B cell (primary cell): Measurements from ENCODE around the gene GRPR. TPM values are rescaled to one million over a fixed set of nuclear protein-coding genes. Genes with fewer than 3 reads are reported as not detected.

ENCODE experiments used
- ATAC-seq: fragments of 200-7000 bp; cut with Tn5 transposase; one replicate; pipeline ENCODE4 v1.10.0; 2021; ENCODE audit warnings: low read depth, mild to moderate bottlenecking, moderate number of reproducible peaks, moderate library complexity
- CTCF ChIA-PET: fragments of 350-600 bp; sonication (Branson Sonifier 250); formaldehyde crosslinking; loops from one replicate; lab custom pipeline; 2021; ENCODE audit warnings: antibody characterized with exemption, inconsistent platforms; lab: Charles Lee
- POLR2A ChIA-PET: fragments of 350-600 bp; sonication (Branson Sonifier 250); formaldehyde crosslinking; loops from one replicate; lab custom pipeline; 2021; ENCODE audit warnings: antibody characterized with exemption; lab: Charles Lee
- DNase-seq: peaks from one replicate; pipeline ENCODE4 v3.0.0; 2013
- H2AFZ ChIP-seq: 2 replicates; pipeline ENCODE4 v1.6.1; 2012; ENCODE audit warnings: mild to moderate bottlenecking, low read depth, low read length; ENCODE audit not compliant: insufficient read depth, poor library complexity, severe bottlenecking
- H3K27ac ChIP-seq, 2 donors: 1 replicate in 1 of 2; 2 replicates in 1 of 2; pipeline ENCODE4 v1.5.1; 2012 to 2013; ENCODE audit warnings: low read length in 2 of 2, mild to moderate bottlenecking in 2 of 2, moderate library complexity in 1 of 2
- H3K27me3 ChIP-seq, 4 experiments: fragments of 200-600 bp in 1 of 4; sonication (generic) in 1 of 4; replicated peaks in 1 of 4; 1 replicate in 2 of 4; 2 replicates in 2 of 4; pipeline versions ENCODE4 v1.6.1 to v1.7.0; 2013 to 2016; ENCODE audit warnings: low read length in 3 of 4, mild to moderate bottlenecking in 2 of 4, mixed read lengths in 1 of 4, moderate library complexity in 1 of 4; ENCODE audit not compliant: insufficient read depth in 4 of 4, control insufficient read depth in 3 of 4; ENCODE audit errors: control extremely low read depth in 1 of 4
- H3K36me3 ChIP-seq, 2 experiments: replicated peaks in 1 of 2; 1 replicate in 1 of 2; 2 replicates in 1 of 2; pipeline versions ENCODE4 v1.6.1 to v1.7.1; 2013; ENCODE audit warnings: low read length in 1 of 2; ENCODE audit not compliant: insufficient read depth in 2 of 2, control insufficient read depth in 1 of 2; ENCODE audit errors: control extremely low read depth in 1 of 2, extremely low read depth in 1 of 2
- H3K4me1 ChIP-seq, 2 donors: fragments of 200-600 bp in 1 of 2; sonication (generic) in 1 of 2; 1 replicate in 1 of 2; 2 replicates in 1 of 2; pipeline versions ENCODE4 v1.5.1 to v1.6.1; 2013 to 2017; ENCODE audit warnings: low read length in 2 of 2; ENCODE audit not compliant: control insufficient read depth in 2 of 2, insufficient read depth in 2 of 2
- H3K4me2 ChIP-seq: replicated peaks from 2 replicates; pipeline ENCODE3; 2012; ENCODE audit warnings: mild to moderate bottlenecking, low read depth, low read length; ENCODE audit not compliant: poor library complexity, severe bottlenecking
- H3K4me3 ChIP-seq, 5 experiments: fragments of 200-600 bp in 1 of 5; sonication (generic) in 1 of 5; 1 replicate in 3 of 5; 2 replicates in 2 of 5; pipeline versions ENCODE4 v1.5.1 to v1.7.0; 2011 to 2016; ENCODE audit warnings: low read length in 4 of 5, mild to moderate bottlenecking in 4 of 5, low read depth in 2 of 5, control low read depth in 1 of 5, moderate library complexity in 1 of 5; ENCODE audit not compliant: insufficient read depth in 1 of 5; ENCODE audit errors: control extremely low read depth in 1 of 5, extremely low read depth in 1 of 5
- H3K79me2 ChIP-seq: fragments of 200-600 bp; sonication (generic); one replicate; pipeline ENCODE4 v1.6.0; 2016; ENCODE audit warnings: low read length; ENCODE audit not compliant: control insufficient read depth, insufficient read depth
- H3K9ac ChIP-seq: fragments of 200-600 bp; sonication (generic); 2 replicates; pipeline ENCODE4 v1.6.1; 2017; ENCODE audit warnings: mild to moderate bottlenecking, low read length, moderate library complexity
- H3K9me3 ChIP-seq, 3 donors: one replicate each; pipeline versions ENCODE4 v1.6.1 to v1.7.1; 2013; ENCODE audit warnings: low read length in 2 of 3; ENCODE audit not compliant: control insufficient read depth in 2 of 3, insufficient read depth in 1 of 3; ENCODE audit errors: control extremely low read depth in 1 of 3
- H4K20me1 ChIP-seq: 2 replicates; pipeline ENCODE4 v1.6.0; 2012; ENCODE audit warnings: mild to moderate bottlenecking, low read length; ENCODE audit not compliant: insufficient read depth, control insufficient read depth, poor library complexity, severe bottlenecking
- H3K27ac Mint-ChIP-seq: one replicate; pipeline ENCODE4 v1.8.0; 2021; ENCODE audit warnings: mixed read lengths
- H3K27me3 Mint-ChIP-seq: one replicate; pipeline ENCODE4 v1.8.0; 2021; ENCODE audit warnings: mixed read lengths
- H3K4me1 Mint-ChIP-seq: one replicate; pipeline ENCODE4 v1.8.0; 2021; ENCODE audit warnings: mixed read lengths
- H3K4me3 Mint-ChIP-seq: one replicate; pipeline ENCODE4 v1.8.0; 2021; ENCODE audit warnings: mixed read lengths
- H3K9me3 Mint-ChIP-seq: one replicate; pipeline ENCODE4 v1.8.0; 2022; ENCODE audit warnings: mixed read lengths; ENCODE audit not compliant: insufficient read depth
- EZH2 ChIP-seq: IDR thresholded peaks from 2 replicates; pipeline ENCODE4 v1.6.1; 2012; ENCODE audit warnings: borderline replicate concordance, low read depth, mild to moderate bottlenecking, moderate library complexity, low read length; ENCODE audit not compliant: insufficient read depth, poor library complexity, severe bottlenecking
- WGBS: methylation state at CpG from one replicate; pipeline ENCODE4 v1.1.5; 2013; ENCODE audit warnings: missing lambda C conversion rate; ENCODE audit not compliant: insufficient coverage; 5-methylcytosine and 5-hydroxymethylcytosine counted together
- intact Hi-C: fragments of 100-400 bp; cut with micrococcal nuclease; formaldehyde crosslinking; loops from one replicate; pipeline ENCODE4 v1.10.0; 2022
- polyA plus RNA-seq: library from polyadenylated mRNA; depleted of rRNA; stranded (reverse); fragments of >200 nt; gene quantifications from 2 replicates; pipeline ENCODE4 v1.2.3, GENCODE V29; 2012
- total RNA-seq, 2 donors: library from RNA; stranded (reverse); fragments of 120-200 nt in 1 of 2; gene quantifications; 1 replicate in 1 of 2; 2 replicates in 1 of 2; pipeline versions ENCODE4 v1.2.3 to v1.2.4, GENCODE V29; 2013 to 2022
- TF ChIP-seq, protein P1 (sequence below): fragments of 200-600 bp; IDR thresholded peaks from one replicate; pipeline ENCODE4 v1.8.0; 2022; ENCODE audit warnings: antibody characterized with exemption, mild to moderate bottlenecking

Gene GRPR
- total and polyA plus RNA-seq, 2 donors (not counting 1 experiment from before 2014, with no cell fraction given): 0.30 to 0.42 TPM

GRCh38 chrX:16125520-16126149 lies 2.3 kb downstream of the GRPR start:
- DNase-seq: no peak
- peaks cover 6% of the 10 kb centered on the region for H3K27me3 Mint-ChIP-seq
- H3K27ac ChIP-seq: no peak overlapping the region
- H3K9me3 ChIP-seq: no peaks in the 10 kb centered on the region
- no peaks in the 10 kb centered on the region for H4K20me1 ChIP-seq
- H3K9ac ChIP-seq: no peak overlapping the region
- no peaks in the 10 kb centered on the region for H3K9me3 Mint-ChIP-seq
- H3K4me2 ChIP-seq: no peak overlapping the region
- H3K4me3 ChIP-seq: no peak overlapping the region
- H3K4me1 Mint-ChIP-seq: peaks cover 6% of the 10 kb centered on the region
- no peaks in the 10 kb centered on the region for H3K79me2 ChIP-seq
- H3K4me3 Mint-ChIP-seq: no peak overlapping the region
- H3K36me3 ChIP-seq: no peaks in the 10 kb centered on the region
- WGBS: 83% methylated on average over 1 of the region's 5 CpGs
- POLR2A ChIA-PET: no interaction called here
- intact Hi-C loops: no loop called here
- H3K27me3 ChIP-seq: peaks cover 0 to 8% (median 0%) of the 10 kb centered on the region in 4 experiments
- peaks cover 6 to 9% of the 10 kb centered on the region in 2 donors for H3K4me1 ChIP-seq
- H2AFZ ChIP-seq: no peak overlapping the region
- ATAC-seq: no peak
- H3K27ac Mint-ChIP-seq: no peak overlapping the region
- TF ChIP-seq EZH2: no peak
- TF ChIP-seq, protein P1, sequence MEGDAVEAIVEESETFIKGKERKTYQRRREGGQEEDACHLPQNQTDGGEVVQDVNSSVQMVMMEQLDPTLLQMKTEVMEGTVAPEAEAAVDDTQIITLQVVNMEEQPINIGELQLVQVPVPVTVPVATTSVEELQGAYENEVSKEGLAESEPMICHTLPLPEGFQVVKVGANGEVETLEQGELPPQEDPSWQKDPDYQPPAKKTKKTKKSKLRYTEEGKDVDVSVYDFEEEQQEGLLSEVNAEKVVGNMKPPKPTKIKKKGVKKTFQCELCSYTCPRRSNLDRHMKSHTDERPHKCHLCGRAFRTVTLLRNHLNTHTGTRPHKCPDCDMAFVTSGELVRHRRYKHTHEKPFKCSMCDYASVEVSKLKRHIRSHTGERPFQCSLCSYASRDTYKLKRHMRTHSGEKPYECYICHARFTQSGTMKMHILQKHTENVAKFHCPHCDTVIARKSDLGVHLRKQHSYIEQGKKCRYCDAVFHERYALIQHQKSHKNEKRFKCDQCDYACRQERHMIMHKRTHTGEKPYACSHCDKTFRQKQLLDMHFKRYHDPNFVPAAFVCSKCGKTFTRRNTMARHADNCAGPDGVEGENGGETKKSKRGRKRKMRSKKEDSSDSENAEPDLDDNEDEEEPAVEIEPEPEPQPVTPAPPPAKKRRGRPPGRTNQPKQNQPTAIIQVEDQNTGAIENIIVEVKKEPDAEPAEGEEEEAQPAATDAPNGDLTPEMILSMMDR: no peak
- CTCF ChIA-PET: interaction anchor here (0.8 to 1.7 kb wide), 2 partner anchors 9 to 13 kb away, joined by 3 to 10 read pairs; no protein-coding TSS in a partner anchor

DNA sequence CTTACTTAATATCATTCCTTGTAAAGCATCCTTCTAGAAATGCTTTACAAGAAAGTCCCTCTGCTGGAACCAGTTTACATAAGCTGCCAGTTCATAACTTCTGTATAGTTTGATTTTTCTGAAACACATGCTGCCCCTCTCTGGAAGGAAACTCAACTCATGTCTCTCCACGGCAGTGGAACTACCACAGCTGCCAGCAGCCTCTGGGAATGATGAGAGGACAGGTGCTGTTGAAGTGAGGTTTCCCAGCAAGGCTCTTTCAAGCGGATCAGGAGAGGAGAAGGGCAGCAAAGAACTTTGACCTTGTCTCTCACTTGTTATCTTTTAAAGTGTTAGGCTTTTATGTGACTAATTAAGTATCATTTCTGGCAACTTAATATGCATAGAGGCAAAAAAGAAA lies 7.3 kb downstream of the GRPR start:
- H3K27me3 ChIP-seq: peaks cover 0 to 7% (median 0%) of the 10 kb centered on the region in 4 experiments
- no peak overlapping the region for H2AFZ ChIP-seq
- no peaks in the 10 kb centered on the region for H3K79me2 ChIP-seq
- Mint-ChIP-seq H3K4me3 (no peak overlapping the region), H3K9me3 (no peaks in the 10 kb centered on the region), H3K27ac (no peak overlapping the region), H3K4me1 (no peaks in the 10 kb centered on the region), H3K27me3 (peaks cover 6% of the 10 kb centered on the region)
- DNase-seq (no peak), ATAC-seq (no peak)
- WGBS: 100% methylated on average over 1 of the region's 2 CpGs
- no peak overlapping the region for H3K9ac ChIP-seq
- no peaks in the 10 kb centered on the region for H3K4me1 ChIP-seq
- POLR2A ChIA-PET: no interaction called here
- TF ChIP-seq, protein P1: no peak
- no peak for TF ChIP-seq EZH2
- no peaks in the 10 kb centered on the region for H3K36me3 ChIP-seq
- no peak overlapping the region for H3K4me2 ChIP-seq
- intact Hi-C loops: no loop called here
- no peak overlapping the region for H3K4me3 ChIP-seq
- H4K20me1 ChIP-seq: no peaks in the 10 kb centered on the region
- no peak overlapping the region for H3K27ac ChIP-seq
- no peaks in the 10 kb centered on the region for H3K9me3 ChIP-seq
- CTCF ChIA-PET: no interaction called here
